Parathyroid adenoma (tissue), 2 donors: ENCODE measurements around the gene CNKSR2.
"Not testable (repeated sequence)": the region's sequence is repeated elsewhere in the genome, so short reads cannot be mapped to it uniquely, and the experiment has no call there.

Experiments used
- H2AFZ ChIP-seq: fragments of 300-600 bp; sonication (generic); one replicate; pipeline ENCODE4 v1.7.0; 2017; ENCODE audit warnings: antibody characterized with exemption, mild to moderate bottlenecking
- H3K27ac ChIP-seq: fragments of 300-600 bp; sonication (generic); one replicate; pipeline ENCODE4 v1.7.0; 2017
- H3K27me3 ChIP-seq: fragments of 300-600 bp; sonication (generic); one replicate; pipeline ENCODE4 v1.7.0; 2017; ENCODE audit warnings: low read length; ENCODE audit not compliant: control insufficient read depth, insufficient read depth
- H3K36me3 ChIP-seq: fragments of 300-600 bp; sonication (generic); one replicate; pipeline ENCODE4 v1.7.0; 2017; ENCODE audit warnings: low read length; ENCODE audit not compliant: control insufficient read depth, insufficient read depth
- H3K4me1 ChIP-seq: fragments of 300-600 bp; sonication (generic); one replicate; pipeline ENCODE4 v1.7.0; 2017; ENCODE audit warnings: control low read depth
- H3K4me2 ChIP-seq: fragments of 300-600 bp; sonication (generic); one replicate; pipeline ENCODE4 v1.7.0; 2017; ENCODE audit warnings: low read length
- H3K4me3 ChIP-seq: fragments of 300-600 bp; sonication (generic); one replicate; pipeline ENCODE4 v1.7.0; 2017; ENCODE audit warnings: low read depth, low read length
- H3K79me2 ChIP-seq: fragments of 300-600 bp; sonication (generic); one replicate; pipeline ENCODE4 v1.7.0; 2017; ENCODE audit warnings: control low read depth
- H3K9ac ChIP-seq: fragments of 300-600 bp; sonication (generic); one replicate; pipeline ENCODE4 v1.7.0; 2017; ENCODE audit warnings: mild to moderate bottlenecking
- H3K9me3 ChIP-seq: fragments of 300-600 bp; sonication (generic); one replicate; pipeline ENCODE4 v1.7.0; 2017; ENCODE audit warnings: low read length; ENCODE audit not compliant: control insufficient read depth
- CTCF ChIP-seq: fragments of 300-600 bp; sonication (generic); IDR thresholded peaks from one replicate; pipeline ENCODE4 v1.7.0; 2017; ENCODE audit warnings: antibody characterized with exemption, mild to moderate bottlenecking
- donor health status: primary hyperparathyroidism.

The CNKSR2 gene

GRCh38 chrX:21469071-21469470, 94.9 kb downstream of the CNKSR2 start:
- Histone ChIP-seq H3K9me3 (no peaks in the 10 kb centered on the region), H3K9ac (no peak overlapping the region), H3K4me2 (no peak overlapping the region), H2AFZ (no peak overlapping the region), H3K4me1 (no peaks in the 10 kb centered on the region), H3K36me3 (no peaks in the 10 kb centered on the region), H3K27ac (no peak overlapping the region), H3K27me3 (no peaks in the 10 kb centered on the region), H3K79me2 (no peaks in the 10 kb centered on the region), H3K4me3 (no peak overlapping the region)
- TF ChIP-seq CTCF = no peak

GRCh38 chrX:21476909-21477308, 102.7 kb downstream of the CNKSR2 start:
- H3K27ac ChIP-seq = no peak overlapping the region
- no peak for TF ChIP-seq CTCF
- no peaks in the 10 kb centered on the region for H3K36me3 ChIP-seq
- H3K9ac ChIP-seq = no peak overlapping the region
- H3K4me3 ChIP-seq = no peak overlapping the region
- no peaks in the 10 kb centered on the region for H3K27me3 ChIP-seq
- no peaks in the 10 kb centered on the region for H3K9me3 ChIP-seq
- no peak overlapping the region for H2AFZ ChIP-seq
- H3K79me2 ChIP-seq = no peaks in the 10 kb centered on the region
- H3K4me1 ChIP-seq = no peaks in the 10 kb centered on the region
- H3K4me2 ChIP-seq = no peak overlapping the region

- Histone ChIP-seq H3K79me2 (no peaks in the 10 kb centered on the region), H3K4me1 (no peaks in the 10 kb centered on the region), H3K4me2 (no peak overlapping the region), H3K9me3 (no peaks in the 10 kb centered on the region), H3K4me3 (no peak overlapping the region), H3K27ac (no peak overlapping the region), H2AFZ (no peak overlapping the region), H3K36me3 (no peaks in the 10 kb centered on the region), H3K27me3 (no peaks in the 10 kb centered on the region), H3K9ac (no peak overlapping the region)
- no peak for TF ChIP-seq CTCF
Observed at GRCh38 chrX:21479695-21480270, 105.6 kb downstream of the CNKSR2 start.

- Histone ChIP-seq H3K27ac (no peak overlapping the region), H3K9me3 (no peaks in the 10 kb centered on the region), H3K4me3 (no peak overlapping the region), H3K79me2 (no peaks in the 10 kb centered on the region), H3K4me1 (no peaks in the 10 kb centered on the region), H2AFZ (no peak overlapping the region), H3K27me3 (no peaks in the 10 kb centered on the region), H3K9ac (no peak overlapping the region), H3K36me3 (no peaks in the 10 kb centered on the region), H3K4me2 (no peak overlapping the region)
- TF ChIP-seq CTCF = no peak
Observed at GRCh38 chrX:21481761-21482160, 107.5 kb downstream of the CNKSR2 start.

- H3K4me1 ChIP-seq, H3K4me2 ChIP-seq, H3K9ac ChIP-seq, H3K9me3 ChIP-seq, H3K79me2 ChIP-seq, H3K27ac ChIP-seq, H3K27me3 ChIP-seq, H2AFZ ChIP-seq, H3K36me3 ChIP-seq, H3K4me3 ChIP-seq: not testable (repeated sequence)
Observed at GRCh38 chrX:21484051-21484450, 109.8 kb downstream of the CNKSR2 start.
